Epithelial cell of esophagus (primary cell): ENCODE measurements around the gene SLAMF6.

Source experiments
- DNase-seq: peaks from one replicate; pipeline ENCODE4 v3.0.0; 2010; ENCODE audit warnings: low read depth
- H3K4me3 ChIP-seq: 2 replicates; pipeline ENCODE4 v1.5.1; 2011; ENCODE audit warnings: mild to moderate bottlenecking, low read length, control low read depth
- TF ChIP-seq, protein P1 (sequence below): IDR thresholded peaks from 2 replicates; pipeline ENCODE4 v1.5.1; 2011; ENCODE audit warnings: low read depth, mild to moderate bottlenecking, low read length, control low read depth, inconsistent platforms; ENCODE audit not compliant: insufficient read depth; ENCODE audit errors: missing control alignments

Gene SLAMF6

GRCh38 chr1:160446945-160447600 is 76.0 kb downstream of the SLAMF6 start:
- TF ChIP-seq, protein P1, sequence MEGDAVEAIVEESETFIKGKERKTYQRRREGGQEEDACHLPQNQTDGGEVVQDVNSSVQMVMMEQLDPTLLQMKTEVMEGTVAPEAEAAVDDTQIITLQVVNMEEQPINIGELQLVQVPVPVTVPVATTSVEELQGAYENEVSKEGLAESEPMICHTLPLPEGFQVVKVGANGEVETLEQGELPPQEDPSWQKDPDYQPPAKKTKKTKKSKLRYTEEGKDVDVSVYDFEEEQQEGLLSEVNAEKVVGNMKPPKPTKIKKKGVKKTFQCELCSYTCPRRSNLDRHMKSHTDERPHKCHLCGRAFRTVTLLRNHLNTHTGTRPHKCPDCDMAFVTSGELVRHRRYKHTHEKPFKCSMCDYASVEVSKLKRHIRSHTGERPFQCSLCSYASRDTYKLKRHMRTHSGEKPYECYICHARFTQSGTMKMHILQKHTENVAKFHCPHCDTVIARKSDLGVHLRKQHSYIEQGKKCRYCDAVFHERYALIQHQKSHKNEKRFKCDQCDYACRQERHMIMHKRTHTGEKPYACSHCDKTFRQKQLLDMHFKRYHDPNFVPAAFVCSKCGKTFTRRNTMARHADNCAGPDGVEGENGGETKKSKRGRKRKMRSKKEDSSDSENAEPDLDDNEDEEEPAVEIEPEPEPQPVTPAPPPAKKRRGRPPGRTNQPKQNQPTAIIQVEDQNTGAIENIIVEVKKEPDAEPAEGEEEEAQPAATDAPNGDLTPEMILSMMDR = no peak
- no peak overlapping the region for H3K4me3 ChIP-seq
- DNase-seq = no peak

- H3K4me3 ChIP-seq = no peak overlapping the region
- DNase-seq = no peak
- TF ChIP-seq, protein P1 = no peak
These were observed 83.3 kb downstream of the SLAMF6 start for GRCh38 chr1:160439718-160440117.

DNA sequence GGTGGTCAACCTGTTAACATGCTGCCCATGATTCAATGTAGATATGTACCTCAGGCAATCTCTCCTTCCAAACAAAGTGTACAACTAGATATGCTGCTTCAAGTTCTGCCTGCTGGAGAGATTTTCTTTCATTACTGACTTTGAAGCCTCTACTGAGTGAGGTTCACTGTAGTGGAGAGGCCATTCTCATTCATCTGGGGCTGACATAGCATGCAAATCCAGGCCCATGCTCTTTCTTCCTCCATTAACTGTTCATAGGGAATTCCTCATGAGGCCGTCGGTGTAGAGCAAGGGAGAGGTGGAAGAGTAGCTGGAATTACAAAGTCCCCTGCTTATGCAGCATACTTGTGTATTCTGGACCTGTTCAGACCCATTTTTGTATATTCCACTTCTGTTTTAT is 84.1 kb downstream of the SLAMF6 start:
- DNase-seq = no peak
- TF ChIP-seq, protein P1 = no peak
- no peak overlapping the region for H3K4me3 ChIP-seq

DNA sequence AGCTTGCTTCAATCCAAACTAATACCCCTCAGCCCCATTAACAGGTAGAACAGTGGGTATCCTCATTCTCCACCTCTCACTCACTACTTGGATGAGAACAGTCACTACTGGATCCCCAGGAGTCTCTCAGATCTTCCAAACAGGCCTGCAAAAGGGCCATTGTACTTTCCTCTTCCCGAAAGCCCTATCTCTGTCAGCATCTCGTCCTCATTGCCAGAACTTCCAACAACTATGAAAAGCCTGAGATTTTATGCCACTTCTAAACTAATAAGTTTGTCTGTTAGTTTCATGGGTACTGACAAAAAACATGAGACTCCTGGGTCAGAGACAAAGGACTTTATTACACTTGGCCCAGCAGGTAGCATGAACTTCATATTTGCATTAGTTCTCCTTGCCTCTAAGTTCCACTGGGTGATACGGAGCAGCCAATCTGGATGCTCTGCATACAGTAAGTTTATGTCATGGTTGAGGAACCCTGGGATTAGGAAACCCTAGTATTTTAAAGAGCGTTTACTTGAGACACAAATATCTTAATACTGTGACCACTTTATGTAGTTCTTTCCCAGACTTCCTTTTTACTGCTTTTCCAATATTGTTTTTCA is 84.6 kb downstream of the SLAMF6 start:
- H3K4me3 ChIP-seq = no peak overlapping the region
- no peak for DNase-seq
- TF ChIP-seq, protein P1 = no peak

DNA sequence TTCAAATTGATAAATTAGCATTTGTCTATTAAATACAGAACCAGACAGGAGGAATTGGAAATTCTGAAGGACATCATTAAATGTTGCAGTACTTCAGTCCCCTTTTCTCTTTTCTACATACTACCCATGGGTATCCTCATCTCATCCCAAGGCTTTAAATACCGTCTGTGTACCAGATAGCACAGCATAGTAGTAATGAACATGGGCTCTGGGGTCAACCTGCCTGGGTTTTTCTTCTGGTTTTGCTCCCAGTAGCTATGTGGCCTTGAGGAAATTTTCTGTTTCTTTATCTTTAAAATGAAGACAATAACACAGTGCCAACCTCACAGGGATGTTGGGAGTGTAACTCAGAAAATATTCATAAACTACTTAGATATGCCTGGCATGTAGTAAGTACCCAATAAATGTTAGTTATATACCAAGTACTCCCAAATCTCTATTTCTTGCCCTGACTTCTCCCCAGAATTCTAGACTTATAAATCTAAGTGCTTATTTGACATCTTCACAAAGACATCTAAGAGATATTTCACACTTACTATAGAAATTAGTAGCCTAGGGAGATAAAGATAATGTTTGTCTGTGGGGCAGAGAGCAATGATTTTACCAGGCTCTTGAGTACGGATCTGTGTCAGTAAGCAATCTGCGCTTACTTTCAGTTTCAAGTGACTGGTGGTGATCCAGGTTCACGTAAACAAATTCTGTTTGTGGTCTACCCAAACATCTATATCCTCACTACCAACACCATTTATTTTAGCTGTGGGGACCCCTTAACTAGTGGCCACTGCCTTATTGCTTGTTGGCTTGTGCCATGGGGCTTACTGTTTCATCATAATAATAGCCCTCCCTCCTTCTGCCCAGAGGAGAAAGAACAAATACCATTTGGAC is 85.4 kb downstream of the SLAMF6 start:
- TF ChIP-seq, protein P1 = no peak
- H3K4me3 ChIP-seq = no peak overlapping the region
- no peak for DNase-seq

DNA sequence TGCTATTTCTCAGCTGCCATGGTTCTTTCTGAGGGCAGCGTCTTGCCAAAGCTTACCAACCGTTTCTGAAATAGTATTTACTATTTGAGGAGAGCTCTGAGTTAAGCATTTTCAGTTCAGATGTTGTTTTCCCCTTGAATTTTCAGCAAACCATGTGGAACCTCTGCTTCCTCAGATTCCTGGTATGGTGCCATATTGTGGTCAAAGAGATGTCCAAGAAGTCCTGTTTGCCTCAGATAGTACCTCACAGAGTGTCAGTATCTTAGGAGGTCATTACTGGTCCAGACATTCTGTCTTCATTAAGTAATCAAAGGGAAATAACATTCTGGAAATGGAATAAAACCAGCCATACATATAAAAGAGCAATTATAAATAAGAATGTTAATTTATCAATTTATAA is 86.1 kb downstream of the SLAMF6 start:
- no peak for DNase-seq
- no peak overlapping the region for H3K4me3 ChIP-seq
- TF ChIP-seq, protein P1 = no peak
